NCI-H2227 treated with DMSO at 0.1 percent for 48 hours (cell line): ENCODE data around the gene SLC44A3.

ENCODE experiments used
- DNase-seq: peaks from one replicate; lab custom pipeline; 2025; lab: John Stamatoyannopoulos, UW

Gene SLC44A3

GRCh38 chr1:94909486-94909885 is 89.3 kb downstream of the SLC44A3 start:
- no peak for DNase-seq

GRCh38 chr1:94912263-94913184 is 92.4 kb downstream of the SLC44A3 start:
- DNase-seq, result no peak

- DNase-seq, result no peak
Measured at GRCh38 chr1:94917251-94917650, 97.1 kb downstream of the SLC44A3 start.

- DNase-seq, result no peak
Measured at GRCh38 chr1:94919241-94920030, 99.3 kb downstream of the SLC44A3 start.

GRCh38 chr1:94920061-94920460 is 99.9 kb downstream of the SLC44A3 start:
- DNase-seq, result no peak

GRCh38 chr1:94921977-94922376 is 101.8 kb downstream of the SLC44A3 start:
- DNase-seq, result no peak

GRCh38 chr1:94922761-94923331 is 102.7 kb downstream of the SLC44A3 start:
- DNase-seq, result no peak

GRCh38 chr1:94925004-94925403 is 104.8 kb downstream of the SLC44A3 start:
- DNase-seq, result no peak

GRCh38 chr1:94925561-94926125 is 105.5 kb downstream of the SLC44A3 start:
- DNase-seq, result peak; percentile 45

- DNase-seq, result peak; percentile 53
Measured at GRCh38 chr1:94926126-94926914, 106.2 kb downstream of the SLC44A3 start.

GRCh38 chr1:94926915-94927404 is 106.8 kb downstream of the SLC44A3 start, which contains the start of gene CNN3:
CNN3 (minus strand) TSS chr1:94927110; CDS start chr1:94926894, 216 bp downstream.
- peak; percentile 74 for DNase-seq

GRCh38 chr1:94927405-94928175 is 107.4 kb downstream of the SLC44A3 start:
- peak; percentile 43 for DNase-seq

GRCh38 chr1:94928293-94928939 is 108.3 kb downstream of the SLC44A3 start:
- no peak for DNase-seq

- no peak for DNase-seq
Measured at GRCh38 chr1:94929351-94930217, 109.4 kb downstream of the SLC44A3 start.

- no peak for DNase-seq
Measured at GRCh38 chr1:94931254-94931841, 111.2 kb downstream of the SLC44A3 start.

GRCh38 chr1:94934551-94934950 is 114.4 kb downstream of the SLC44A3 start:
- no peak for DNase-seq

GRCh38 chr1:94935034-94935433 is 114.9 kb downstream of the SLC44A3 start:
- no peak for DNase-seq

GRCh38 chr1:94935476-94935875 is 115.3 kb downstream of the SLC44A3 start:
- DNase-seq, result no peak
